ENCODE results near the gene TMEM240. TPM values are rescaled to one million over a fixed set of nuclear protein-coding genes. Genes with fewer than 3 reads are reported as not detected.
"Not testable (repeated sequence)": the region's sequence is repeated elsewhere in the genome, so short reads cannot be mapped to it uniquely, and the experiment has no call there.

Gene TMEM240
- total and polyA plus RNA-seq, 4 donors = 0.14 to 0.33 (median 0.33) TPM; not detected in 1

- WGBS = 86% methylated on average over 14 of the region's 16 CpGs
- H3K4me3 ChIP-seq (ENCODE audit: low read depth in 1 of 3, low read length in 3 of 3); H3K9ac ChIP-seq (ENCODE audit: low read depth in 1 of 2, low read length in 2 of 2); H3K9me3 ChIP-seq (ENCODE audit: control insufficient read depth in 4 of 4, low read length in 3 of 4); H3K27me3 ChIP-seq (ENCODE audit: control insufficient read depth in 4 of 4, insufficient read depth in 4 of 4, low read length in 3 of 4); H3K27ac ChIP-seq (ENCODE audit: low read depth in 1 of 2, low read length in 2 of 2); DNase-seq (ENCODE audit: low spot score): not testable (repeated sequence)
- Histone ChIP-seq H3K36me3 (ENCODE audit: control insufficient read depth in 4 of 4, insufficient read depth in 3 of 4, low read depth in 1 of 4, low read length in 3 of 4) (peaks cover 0 to 12% (median 3%) of the 10 kb centered on the region in 4 donors), H3K4me1 (ENCODE audit: control insufficient read depth in 4 of 4, insufficient read depth in 4 of 4, low read length in 3 of 4) (peaks cover 2 to 18% (median 13%) of the 10 kb centered on the region in 4 donors)
Observed at GRCh38 chr1:1514376-1514775, 26.0 kb downstream of the TMEM240 start.

- not testable (repeated sequence) for H3K9me3 ChIP-seq (ENCODE audit: control insufficient read depth in 4 of 4, low read length in 3 of 4); DNase-seq (ENCODE audit: low spot score); H3K27ac ChIP-seq (ENCODE audit: low read depth in 1 of 2, low read length in 2 of 2); H3K9ac ChIP-seq (ENCODE audit: low read depth in 1 of 2, low read length in 2 of 2); H3K27me3 ChIP-seq (ENCODE audit: control insufficient read depth in 4 of 4, insufficient read depth in 4 of 4, low read length in 3 of 4); H3K4me3 ChIP-seq (ENCODE audit: low read depth in 1 of 3, low read length in 3 of 3)
- Histone ChIP-seq H3K4me1 (ENCODE audit: control insufficient read depth in 4 of 4, insufficient read depth in 4 of 4, low read length in 3 of 4) (peaks cover 2 to 18% (median 13%) of the 10 kb centered on the region in 4 donors), H3K36me3 (ENCODE audit: control insufficient read depth in 4 of 4, insufficient read depth in 3 of 4, low read depth in 1 of 4, low read length in 3 of 4) (peaks cover 0 to 10% (median 3%) of the 10 kb centered on the region in 4 donors)
- WGBS = 92% methylated on average over 18 of the region's 18 CpGs
Observed at GRCh38 chr1:1513675-1514074, 26.7 kb downstream of the TMEM240 start.

- H3K9me3 ChIP-seq (ENCODE audit: control insufficient read depth in 4 of 4, low read length in 3 of 4); DNase-seq (ENCODE audit: low spot score); H3K27me3 ChIP-seq (ENCODE audit: control insufficient read depth in 4 of 4, insufficient read depth in 4 of 4, low read length in 3 of 4); H3K9ac ChIP-seq (ENCODE audit: low read depth in 1 of 2, low read length in 2 of 2); H3K27ac ChIP-seq (ENCODE audit: low read depth in 1 of 2, low read length in 2 of 2); H3K36me3 ChIP-seq (ENCODE audit: control insufficient read depth in 4 of 4, insufficient read depth in 3 of 4, low read depth in 1 of 4, low read length in 3 of 4): not testable (repeated sequence)
- Histone ChIP-seq H3K4me3 (ENCODE audit: low read depth in 1 of 3, low read length in 3 of 3) (peak overlapping the region in 2 of 3 donors; percentile 60 to 97), H3K4me1 (ENCODE audit: control insufficient read depth in 4 of 4, insufficient read depth in 4 of 4, low read length in 3 of 4) (peaks cover 6 to 18% (median 13%) of the 10 kb centered on the region in 4 donors)
- under 1% methylated on average over 48 of the region's 52 CpGs for WGBS
Observed at GRCh38 chr1:1512425-1512824, 28.0 kb downstream of the TMEM240 start.

GRCh38 chr1:1511533-1512285 lies 28.7 kb downstream of the TMEM240 start, which contains the start of gene ATAD3A:
Gene ATAD3A (plus strand): TSS chr1:1512162. CDS start chr1:1512269, 107 bp downstream.
- Histone ChIP-seq H3K27ac (ENCODE audit: low read depth in 1 of 2, low read length in 2 of 2) (peak within 1 kb of the TSS; percentile 89 to 92), H3K9ac (ENCODE audit: low read depth in 1 of 2, low read length in 2 of 2) (peak within 1 kb of the TSS; percentile 49 to 63), H3K4me3 (ENCODE audit: low read depth in 1 of 3, low read length in 3 of 3) (peak within 1 kb of the TSS; percentile 76 to 97 (median 89)), H3K4me1 (ENCODE audit: control insufficient read depth in 4 of 4, insufficient read depth in 4 of 4, low read length in 3 of 4) (peaks cover 6 to 18% (median 13%) of the 10 kb centered on the region in 4 donors), H3K27me3 (ENCODE audit: control insufficient read depth in 4 of 4, insufficient read depth in 4 of 4, low read length in 3 of 4) (no peaks in the 10 kb centered on the region), H3K9me3 (ENCODE audit: control insufficient read depth in 4 of 4, low read length in 3 of 4) (no peaks in the 10 kb centered on the region), H3K36me3 (ENCODE audit: control insufficient read depth in 4 of 4, insufficient read depth in 3 of 4, low read depth in 1 of 4, low read length in 3 of 4) (peaks cover 0 to under 1% (median 0%) of the 10 kb centered on the region in 4 donors)
- under 1% methylated on average over 99 of the region's 99 CpGs for WGBS
- peak; percentile 96 for DNase-seq (ENCODE audit: low spot score)
- TF ChIP-seq TAF1 (conservative IDR thresholded peaks at IDR 0.05) = no peak
- TF ChIP-seq RAD21 (IDR thresholded peaks at IDR 0.05) = no peak
- TF ChIP-seq MAX (IDR thresholded peaks at IDR 0.05) = no peak
- TF ChIP-seq NR2F2 (IDR thresholded peaks at IDR 0.05) = no peak
- TF ChIP-seq CTCF (IDR thresholded peaks at IDR 0.05; ENCODE audit: low read depth, low read length, missing input control) = no peak
- peak in 1 of 2 donors; percentile 37 for TF ChIP-seq HNF4A (conservative IDR thresholded peaks at IDR 0.05)
- TF ChIP-seq YY1 (IDR thresholded peaks at IDR 0.05) = peak; percentile 91
- TF ChIP-seq RXRA (IDR thresholded peaks at IDR 0.05) = peak; percentile 37 to 45
- TF ChIP-seq GABPA (IDR thresholded peaks at IDR 0.05 in 1 of 2, conservative IDR thresholded peaks at IDR 0.05 in 1 of 2) = peak in 1 of 2 donors; percentile 89
- no peak for TF ChIP-seq ATF3 (IDR thresholded peaks at IDR 0.05)
- peak; percentile 42 for TF ChIP-seq FOXA1 (IDR thresholded peaks at IDR 0.05)
- no peak for TF ChIP-seq HNF4G (IDR thresholded peaks at IDR 0.05)
- peak; percentile 53 for TF ChIP-seq REST (IDR thresholded peaks at IDR 0.05)
- peak; percentile 78 for TF ChIP-seq SP1 (IDR thresholded peaks at IDR 0.05)
- TF ChIP-seq FOXA2 (IDR thresholded peaks at IDR 0.05) = no peak
- no peak for TF ChIP-seq EGR1 (IDR thresholded peaks at IDR 0.05; ENCODE audit: low read depth in 2 of 2)
- no peak for TF ChIP-seq JUND (IDR thresholded peaks at IDR 0.05)

Data from liver (tissue), 9 donors.